DMS53 (cell line): Measurements from ENCODE around the gene TFDP3.
A peak's percentile ranks its signal among the peaks of the same experiment; 100 is the strongest.

Source experiments
- DNase-seq: peaks from one replicate; lab custom pipeline; 2025; lab: John Stamatoyannopoulos, UW

TFDP3 gene

GRCh38 chrX:133185938-133186337, 32.2 kb downstream of the TFDP3 start:
- DNase-seq: peak; percentile 70

- DNase-seq: peak; percentile 7
Observed at GRCh38 chrX:133185119-133185518, 33.0 kb downstream of the TFDP3 start.

- DNase-seq: no peak
Observed at GRCh38 chrX:133183806-133184205, 34.3 kb downstream of the TFDP3 start.

- no peak for DNase-seq
Observed at GRCh38 chrX:133179500-133179899, 38.7 kb downstream of the TFDP3 start.

- DNase-seq: peak; percentile 17
Observed at GRCh38 chrX:133177202-133177601, 41.0 kb downstream of the TFDP3 start.

- peak; percentile 87 for DNase-seq
Observed at GRCh38 chrX:133175605-133176004, 42.5 kb downstream of the TFDP3 start.

GRCh38 chrX:133175162-133175561, 43.0 kb downstream of the TFDP3 start:
- DNase-seq: no peak

GRCh38 chrX:133171962-133172708, 46.0 kb downstream of the TFDP3 start:
- peak; percentile 76 for DNase-seq
